H1 (cell line): Measurements from ENCODE around the gene DGCR8. TPM values are rescaled to one million over a fixed set of nuclear protein-coding genes. Genes with fewer than 3 reads are reported as not detected.

ENCODE experiments used
- EP300 ChIP-seq, 2 experiments: IDR thresholded peaks; 1 replicate in 1 of 2; 2 replicates in 1 of 2; pipeline ENCODE4 v1.6.1; 2011 to 2012; ENCODE audit warnings: low read depth in 2 of 2, low read length in 2 of 2, mild to moderate bottlenecking in 2 of 2, borderline replicate concordance in 1 of 2, inconsistent platforms in 1 of 2, moderate library complexity in 1 of 2
- MAFK ChIP-seq: IDR thresholded peaks from 2 replicates; pipeline ENCODE4 v1.6.1; 2012; ENCODE audit warnings: low read depth, mild to moderate bottlenecking, improper control_type of control experiment, low read length
- RAD21 ChIP-seq, 2 experiments: IDR thresholded peaks in 1 of 2; conservative IDR thresholded peaks in 1 of 2; 2 replicates each; pipeline ENCODE4 v1.6.1; 2011; ENCODE audit warnings: low read depth in 2 of 2, low read length in 2 of 2, improper control_type of control experiment in 1 of 2, inconsistent platforms in 1 of 2, mild to moderate bottlenecking in 1 of 2, moderate library complexity in 1 of 2
- SP1 ChIP-seq: IDR thresholded peaks from 2 replicates; pipeline ENCODE4 v1.6.1; 2011; ENCODE audit warnings: low read depth, low read length
- polyA plus RNA-seq, 7 experiments: library from polyadenylated mRNA; depleted of rRNA in 3 of 7; stranded (reverse) in 5 of 7; unstranded in 2 of 7; fragments of >200 nt in 5 of 7; fragments of 200-250 nt in 2 of 7; gene quantifications; 1 replicate in 5 of 7; 2 replicates in 1 of 7; 4 replicates in 1 of 7; pipeline versions ENCODE4 v1.2.1 to v1.2.3, GENCODE V29; 2011 to 2013; ENCODE audit warnings: missing spikeins in 2 of 7, mixed read lengths in 2 of 7
- total RNA-seq: library from RNA; stranded (reverse); fragmentation: NEBNext Ultra II Directional; extraction: Animal tissue kit (Norgen Biotek cat#: 25700); gene quantifications from 2 replicates; pipeline ENCODE4 v1.2.1, GENCODE V29; 2021

Gene DGCR8
- total and polyA plus RNA-seq, 2 of the 8 experiments (the other 6 are each of a cell fraction or from before 2014, with no cell fraction given), result 23.7 to 43.7 TPM

GRCh38 chr22:20143883-20144665 is 64.0 kb downstream of the DGCR8 start (continued):
- TF ChIP-seq RAD21 (IDR thresholded peaks at IDR 0.05 in 1 of 2, conservative IDR thresholded peaks at IDR 0.05 in 1 of 2; ENCODE audit: low read depth in 2 of 2, low read length in 2 of 2) (no peak), SP1 (no peak), MAFK (no peak), EP300 (IDR thresholded peaks at IDR 0.05; ENCODE audit: borderline replicate concordance in 1 of 2, low read depth in 2 of 2, low read length in 2 of 2) (no peak)
